SK-N-SH treated with all-trans-retinoic acid at 6 μM for 48 hours (cell line): ENCODE data around the gene GRM7.
A peak's percentile ranks its signal among the peaks of the same experiment; 100 is the strongest.

Experiments
- ATAC-seq: fragments of 200-7000 bp; cut with Tn5 transposase; 3 replicates; pipeline ENCODE4 v1.9.1; 2020; ENCODE audit warnings: mild to moderate bottlenecking, moderate library complexity
- ARNTL ChIP-seq: fragments of 450-650 bp; formaldehyde crosslinking; IDR thresholded peaks from 2 replicates; pipeline ENCODE4 v1.5.0; 2020; ENCODE audit warnings: low read depth, mild to moderate bottlenecking, moderate library complexity, borderline replicate concordance
- BACH2 ChIP-seq: fragments of 250-450 bp; sonication (Bioruptor Pico); IDR thresholded peaks from 2 replicates; pipeline ENCODE4 v1.9.0; 2021; ENCODE audit warnings: mild to moderate bottlenecking, borderline replicate concordance
- CSDC2 ChIP-seq: fragments of 250-450 bp; sonication (Bioruptor Pico); IDR thresholded peaks from 2 replicates; pipeline ENCODE4 v1.5.0; 2020; ENCODE audit warnings: mild to moderate bottlenecking, moderate library complexity
- CSRNP3 ChIP-seq: fragments of 250-450 bp; sonication (Bioruptor Pico); IDR thresholded peaks from 2 replicates; pipeline ENCODE4 v1.5.1; 2021; ENCODE audit warnings: mild to moderate bottlenecking, moderate library complexity
- ESRRG ChIP-seq: fragments of 250-450 bp; sonication (Bioruptor Pico); IDR thresholded peaks from 2 replicates; pipeline ENCODE4 v1.6.1; 2021; ENCODE audit warnings: mild to moderate bottlenecking
- GLIS3 ChIP-seq: fragments of 250-450 bp; sonication (Bioruptor Pico); IDR thresholded peaks from 2 replicates; pipeline ENCODE4 v1.5.0; 2020; ENCODE audit warnings: mild to moderate bottlenecking, moderate library complexity
- ISL1 ChIP-seq: fragments of 250-450 bp; sonication (Bioruptor Pico); IDR thresholded peaks from 2 replicates; pipeline ENCODE4 v2.1.2; 2022; ENCODE audit warnings: mild to moderate bottlenecking, moderate library complexity
- OSR1 ChIP-seq: fragments of 250-450 bp; sonication (Bioruptor Pico); IDR thresholded peaks from 2 replicates; pipeline ENCODE4 v1.8.0; 2022; ENCODE audit warnings: moderate library complexity, mild to moderate bottlenecking, inconsistent platforms
- POU6F1 ChIP-seq: fragments of 250-450 bp; sonication (Bioruptor Pico); IDR thresholded peaks from 2 replicates; pipeline ENCODE4 v1.8.0; 2021; ENCODE audit warnings: low read depth, mild to moderate bottlenecking, moderate library complexity, borderline replicate concordance
- PPARA ChIP-seq: fragments of 250-450 bp; sonication (Bioruptor Pico); IDR thresholded peaks from 2 replicates; pipeline ENCODE4 v1.5.0; 2020; ENCODE audit warnings: mild to moderate bottlenecking, borderline replicate concordance
- RARB ChIP-seq: fragments of 250-450 bp; sonication (Bioruptor Pico); IDR thresholded peaks from 2 replicates; pipeline ENCODE4 v1.8.0; 2021; ENCODE audit warnings: mild to moderate bottlenecking, moderate library complexity
- SNAI2 ChIP-seq: fragments of 250-450 bp; sonication (Bioruptor Pico); IDR thresholded peaks from 2 replicates; pipeline ENCODE4 v1.5.0; 2020; ENCODE audit warnings: mild to moderate bottlenecking, moderate library complexity
- TCF4 ChIP-seq: fragments of 250-450 bp; sonication (Bioruptor Pico); IDR thresholded peaks from 2 replicates; pipeline ENCODE4 v1.8.0; 2021; ENCODE audit warnings: mild to moderate bottlenecking, moderate library complexity, borderline replicate concordance
- TOX ChIP-seq: fragments of 250-450 bp; sonication (Bioruptor Pico); IDR thresholded peaks from 2 replicates; pipeline ENCODE4 v1.8.0; 2021; ENCODE audit warnings: mild to moderate bottlenecking, moderate library complexity, borderline replicate concordance
- TSHZ2 ChIP-seq: fragments of 250-450 bp; sonication (Bioruptor Pico); IDR thresholded peaks from 2 replicates; pipeline ENCODE4 v1.5.0; 2020; ENCODE audit warnings: mild to moderate bottlenecking, moderate library complexity
- ZC3H10 ChIP-seq: fragments of 250-450 bp; sonication (Bioruptor Pico); IDR thresholded peaks from 2 replicates; pipeline ENCODE4 v1.5.1; 2021; ENCODE audit warnings: mild to moderate bottlenecking, moderate library complexity
- ZFP3 ChIP-seq: fragments of 250-450 bp; sonication (Bioruptor Pico); IDR thresholded peaks from 2 replicates; pipeline ENCODE4 v1.5.0; 2020; ENCODE audit warnings: mild to moderate bottlenecking, moderate library complexity
- ZFP30 ChIP-seq: fragments of 450-650 bp; formaldehyde crosslinking; IDR thresholded peaks from 2 replicates; pipeline ENCODE4 v1.5.0; 2022; ENCODE audit warnings: mild to moderate bottlenecking, moderate library complexity
- ZNF565 ChIP-seq: fragments of 450-650 bp; formaldehyde crosslinking; conservative IDR thresholded peaks from 2 replicates; pipeline ENCODE4 v1.5.0; 2020; ENCODE audit warnings: low read depth, mild to moderate bottlenecking, moderate library complexity
- ZNF70 ChIP-seq: fragments of 450-650 bp; formaldehyde crosslinking; IDR thresholded peaks from 2 replicates; pipeline ENCODE4 v1.5.0; 2020; ENCODE audit warnings: mild to moderate bottlenecking, moderate library complexity
- ZNF8 ChIP-seq: fragments of 450-650 bp; formaldehyde crosslinking; IDR thresholded peaks from 2 replicates; pipeline ENCODE4 v1.5.0; 2020; ENCODE audit warnings: mild to moderate bottlenecking, moderate library complexity
- TF ChIP-seq, protein P1 (sequence below): fragments of 250-450 bp; sonication (Bioruptor Pico); IDR thresholded peaks from 2 replicates; pipeline ENCODE4 v1.5.1; 2020; ENCODE audit warnings: low read depth, mild to moderate bottlenecking, moderate library complexity

GRM7 gene

DNA sequence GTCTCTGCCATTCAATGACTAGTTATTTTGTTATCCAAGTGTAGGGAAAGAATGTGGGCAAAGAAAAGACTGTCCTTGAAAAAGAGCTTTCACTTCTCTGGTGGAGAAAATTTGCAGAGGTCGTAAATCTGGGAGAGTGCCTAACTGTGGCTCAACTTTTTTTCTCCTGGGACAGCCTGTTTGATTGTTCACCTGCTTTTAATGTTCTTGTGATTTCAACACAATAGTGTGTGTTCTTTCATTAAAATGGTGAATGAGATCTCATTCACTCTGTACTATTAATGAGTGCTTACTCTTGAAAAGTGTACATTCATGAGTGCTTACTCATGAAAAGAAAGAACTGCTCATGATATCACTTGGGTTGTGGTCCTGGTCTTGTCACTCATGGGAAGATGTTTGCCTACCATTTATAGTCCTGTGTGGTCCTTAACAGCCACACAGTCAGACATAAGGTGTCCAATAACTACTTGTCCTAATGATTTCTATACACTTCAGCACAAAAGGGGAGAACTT, 567.3 kb downstream of the GRM7 start:
- TF ChIP-seq ZFP30 (CRISPR knock-in tag) = no peak
- TF ChIP-seq TSHZ2 = no peak
- no peak for TF ChIP-seq TOX (CRISPR knock-in tag)
- TF ChIP-seq ZNF565 (CRISPR knock-in tag) = no peak
- TF ChIP-seq ZFP3 (CRISPR knock-in tag) = no peak
- TF ChIP-seq, protein P1, sequence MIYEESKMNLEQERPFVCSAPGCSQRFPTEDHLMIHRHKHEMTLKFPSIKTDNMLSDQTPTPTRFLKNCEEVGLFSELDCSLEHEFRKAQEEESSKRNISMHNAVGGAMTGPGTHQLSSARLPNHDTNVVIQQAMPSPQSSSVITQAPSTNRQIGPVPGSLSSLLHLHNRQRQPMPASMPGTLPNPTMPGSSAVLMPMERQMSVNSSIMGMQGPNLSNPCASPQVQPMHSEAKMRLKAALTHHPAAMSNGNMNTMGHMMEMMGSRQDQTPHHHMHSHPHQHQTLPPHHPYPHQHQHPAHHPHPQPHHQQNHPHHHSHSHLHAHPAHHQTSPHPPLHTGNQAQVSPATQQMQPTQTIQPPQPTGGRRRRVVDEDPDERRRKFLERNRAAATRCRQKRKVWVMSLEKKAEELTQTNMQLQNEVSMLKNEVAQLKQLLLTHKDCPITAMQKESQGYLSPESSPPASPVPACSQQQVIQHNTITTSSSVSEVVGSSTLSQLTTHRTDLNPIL (CRISPR knock-in tag) = no peak
- no peak for TF ChIP-seq BACH2
- TF ChIP-seq CSDC2 (CRISPR knock-in tag) = no peak
- TF ChIP-seq ARNTL (CRISPR knock-in tag) = no peak
- TF ChIP-seq RARB = no peak
- TF ChIP-seq ZNF70 (CRISPR knock-in tag) = no peak
- no peak for TF ChIP-seq ESRRG (CRISPR knock-in tag)
- TF ChIP-seq GLIS3 = no peak
- no peak for TF ChIP-seq TCF4
- TF ChIP-seq ISL1 (CRISPR knock-in tag) = no peak
- TF ChIP-seq SNAI2 (CRISPR knock-in tag) = no peak
- no peak for TF ChIP-seq CSRNP3 (CRISPR knock-in tag)
- ATAC-seq = no peak

GRCh38 chr3:7432610-7433009, 571.7 kb downstream of the GRM7 start:
- TF ChIP-seq BACH2 = no peak
- no peak for TF ChIP-seq ZFP3 (CRISPR knock-in tag)
- peak; percentile 98 for TF ChIP-seq ZFP30 (CRISPR knock-in tag)
- ATAC-seq = no peak

- no peak for ATAC-seq
- TF ChIP-seq OSR1 (CRISPR knock-in tag) = no peak
- no peak for TF ChIP-seq RARB
- TF ChIP-seq ESRRG (CRISPR knock-in tag) = no peak
- no peak for TF ChIP-seq ZFP30 (CRISPR knock-in tag)
- no peak for TF ChIP-seq ISL1 (CRISPR knock-in tag)
- no peak for TF ChIP-seq GLIS3
- no peak for TF ChIP-seq TSHZ2
- TF ChIP-seq ZC3H10 (CRISPR knock-in tag) = no peak
- no peak for TF ChIP-seq POU6F1 (CRISPR knock-in tag)
- TF ChIP-seq ARNTL (CRISPR knock-in tag) = no peak
- TF ChIP-seq PPARA (CRISPR knock-in tag) = no peak
- TF ChIP-seq CSRNP3 (CRISPR knock-in tag) = no peak
- TF ChIP-seq ZNF565 (CRISPR knock-in tag) = no peak
- TF ChIP-seq ZNF8 = no peak
- TF ChIP-seq ZNF70 (CRISPR knock-in tag) = no peak
- no peak for TF ChIP-seq ZFP3 (CRISPR knock-in tag)
- TF ChIP-seq, all 23 proteins: peak for 0
Measured at GRCh38 chr3:7433073-7433472, 572.2 kb downstream of the GRM7 start.
